ENCODE data around the gene PSTPIP1.
A peak's percentile ranks its signal among the peaks of the same experiment; 100 is the strongest.

PSTPIP1 gene

GRCh38 chr15:76999996-77000395, 5.1 kb downstream of the PSTPIP1 start:
- no peak for DNase-seq (ENCODE audit: low spot score)

GRCh38 chr15:77001351-77001750, 6.4 kb downstream of the PSTPIP1 start:
- DNase-seq (ENCODE audit: low spot score), result no peak

- DNase-seq (ENCODE audit: low spot score), result no peak
Measured at GRCh38 chr15:77001966-77002365, 7.0 kb downstream of the PSTPIP1 start.

GRCh38 chr15:77002436-77002835, 7.5 kb downstream of the PSTPIP1 start:
- peak; percentile 52 for DNase-seq (ENCODE audit: low spot score)

- DNase-seq (ENCODE audit: low spot score), result no peak
Measured at GRCh38 chr15:77002954-77003912, 8.3 kb downstream of the PSTPIP1 start.

GRCh38 chr15:77004189-77004588, 9.3 kb downstream of the PSTPIP1 start:
- DNase-seq (ENCODE audit: low spot score), result no peak

- no peak for DNase-seq (ENCODE audit: low spot score)
Measured at GRCh38 chr15:77009176-77009575, 14.2 kb downstream of the PSTPIP1 start.

GRCh38 chr15:77009646-77010311, 14.9 kb downstream of the PSTPIP1 start:
- DNase-seq (ENCODE audit: low spot score), result peak; percentile 83

GRCh38 chr15:77010312-77010686, 15.4 kb downstream of the PSTPIP1 start:
- no peak for DNase-seq (ENCODE audit: low spot score)

- no peak for DNase-seq (ENCODE audit: low spot score)
Measured at GRCh38 chr15:77010857-77011256, 15.9 kb downstream of the PSTPIP1 start.

GRCh38 chr15:77012117-77012712, 17.3 kb downstream of the PSTPIP1 start:
- no peak for DNase-seq (ENCODE audit: low spot score)

GRCh38 chr15:77012868-77013267, 17.9 kb downstream of the PSTPIP1 start:
- DNase-seq (ENCODE audit: low spot score), result no peak

- no peak for DNase-seq (ENCODE audit: low spot score)
Measured at GRCh38 chr15:77013776-77014131, 18.8 kb downstream of the PSTPIP1 start.

GRCh38 chr15:77014132-77015081, 19.5 kb downstream of the PSTPIP1 start:
- no peak for DNase-seq (ENCODE audit: low spot score)

GRCh38 chr15:77015646-77016320, 20.9 kb downstream of the PSTPIP1 start:
- no peak for DNase-seq (ENCODE audit: low spot score)

GRCh38 chr15:77016321-77016695, 21.4 kb downstream of the PSTPIP1 start:
- no peak for DNase-seq (ENCODE audit: low spot score)

GRCh38 chr15:77017091-77017660, 22.2 kb downstream of the PSTPIP1 start:
- DNase-seq (ENCODE audit: low spot score), result no peak

GRCh38 chr15:77017761-77018720, 23.1 kb downstream of the PSTPIP1 start:
- DNase-seq (ENCODE audit: low spot score), result no peak

- no peak for DNase-seq (ENCODE audit: low spot score)
Measured at GRCh38 chr15:77018796-77019505, 24.0 kb downstream of the PSTPIP1 start.

Data from AG20443 (cell line).